ENCODE results near the gene CDC42EP1. TPM values are rescaled to one million over a fixed set of nuclear protein-coding genes. Genes with fewer than 3 reads are reported as not detected.

CDC42EP1 gene
- total and polyA plus RNA-seq, 2 donors (not counting 1 experiment from before 2014, with no cell fraction given) = 0.22 TPM; not detected in 1

GRCh38 chr22:37569921-37570660 lies 9.8 kb downstream of the CDC42EP1 start:
- Mint-ChIP-seq H3K9me3 (ENCODE audit: insufficient read depth) (no peaks in the 10 kb centered on the region), H3K4me3 (no peak overlapping the region), H3K27me3 (peaks cover 19% of the 10 kb centered on the region), H3K4me1 (peaks cover 19% of the 10 kb centered on the region), H3K27ac (no peak overlapping the region)
- ChIA-PET POLR2A (no interaction called here), CTCF (interaction anchor here (0.9 to 7.0 kb wide), 5 partner anchors 8 to 253 kb away, joined by 3 to 278 read pairs (median 3); no protein-coding TSS in a partner anchor)
- no peak for ATAC-seq (ENCODE audit: low read depth)
- peaks cover 0 to 6% (median 0%) of the 10 kb centered on the region in 3 donors for H3K9me3 ChIP-seq (ENCODE audit: control extremely low read depth in 1 of 3, control insufficient read depth in 2 of 3, insufficient read depth in 1 of 3, low read length in 2 of 3)
- H3K27ac ChIP-seq (ENCODE audit: low read length in 2 of 2) = no peak overlapping the region
- no peaks in the 10 kb centered on the region for H3K27me3 ChIP-seq (replicated peaks in 1 of 4; ENCODE audit: control extremely low read depth in 1 of 4, control insufficient read depth in 3 of 4, insufficient read depth in 4 of 4, low read length in 3 of 4)
- no peak overlapping the region for H3K9ac ChIP-seq (ENCODE audit: low read length)
- DNase-seq = no peak
- H3K4me2 ChIP-seq (replicated peaks; ENCODE audit: low read depth, low read length, poor library complexity, severe bottlenecking) = no peak overlapping the region
- no peak overlapping the region for H3K4me3 ChIP-seq (ENCODE audit: control extremely low read depth in 1 of 5, extremely low read depth in 1 of 5, insufficient read depth in 1 of 5, low read depth in 2 of 5, low read length in 4 of 5)
- no peaks in the 10 kb centered on the region for H4K20me1 ChIP-seq (ENCODE audit: control insufficient read depth, insufficient read depth, low read length, poor library complexity, severe bottlenecking)
- H3K4me1 ChIP-seq (ENCODE audit: control insufficient read depth in 2 of 2, insufficient read depth in 2 of 2, low read length in 2 of 2) = peaks cover 21 to 26% of the 10 kb centered on the region in 2 donors
- H3K79me2 ChIP-seq (ENCODE audit: control insufficient read depth, insufficient read depth, low read length) = no peaks in the 10 kb centered on the region
- intact Hi-C loops (cut with micrococcal nuclease) = no loop called here
- no peak overlapping the region for H2AFZ ChIP-seq (ENCODE audit: insufficient read depth, low read depth, low read length, poor library complexity, severe bottlenecking)
- 100% methylated on average over 7 of the region's 9 CpGs for WGBS (ENCODE audit: insufficient coverage)
- H3K36me3 ChIP-seq (replicated peaks in 1 of 2; ENCODE audit: control extremely low read depth in 1 of 2, control insufficient read depth in 1 of 2, extremely low read depth in 1 of 2, insufficient read depth in 2 of 2, low read length in 1 of 2) = no peaks in the 10 kb centered on the region
- TF ChIP-seq EZH2 (IDR thresholded peaks at IDR 0.05; ENCODE audit: borderline replicate concordance, insufficient read depth, low read depth, low read length, poor library complexity, severe bottlenecking) = no peak

GRCh38 chr22:37570661-37570976 lies 10.3 kb downstream of the CDC42EP1 start:
- Histone ChIP-seq H3K79me2 (ENCODE audit: control insufficient read depth, insufficient read depth, low read length) (no peaks in the 10 kb centered on the region), H3K4me3 (ENCODE audit: control extremely low read depth in 1 of 5, extremely low read depth in 1 of 5, insufficient read depth in 1 of 5, low read depth in 2 of 5, low read length in 4 of 5) (no peak overlapping the region), H2AFZ (ENCODE audit: insufficient read depth, low read depth, low read length, poor library complexity, severe bottlenecking) (no peak overlapping the region), H3K36me3 (replicated peaks in 1 of 2; ENCODE audit: control extremely low read depth in 1 of 2, control insufficient read depth in 1 of 2, extremely low read depth in 1 of 2, insufficient read depth in 2 of 2, low read length in 1 of 2) (no peaks in the 10 kb centered on the region), H3K9me3 (ENCODE audit: control extremely low read depth in 1 of 3, control insufficient read depth in 2 of 3, insufficient read depth in 1 of 3, low read length in 2 of 3) (peaks cover 0 to 6% (median 0%) of the 10 kb centered on the region in 3 donors), H3K4me2 (replicated peaks; ENCODE audit: low read depth, low read length, poor library complexity, severe bottlenecking) (no peak overlapping the region), H3K4me1 (ENCODE audit: control insufficient read depth in 2 of 2, insufficient read depth in 2 of 2, low read length in 2 of 2) (peaks cover 19 to 22% of the 10 kb centered on the region in 2 donors), H3K9ac (ENCODE audit: low read length) (no peak overlapping the region), H3K27ac (ENCODE audit: low read length in 2 of 2) (no peak overlapping the region), H4K20me1 (ENCODE audit: control insufficient read depth, insufficient read depth, low read length, poor library complexity, severe bottlenecking) (no peaks in the 10 kb centered on the region), H3K27me3 (replicated peaks in 1 of 4; ENCODE audit: control extremely low read depth in 1 of 4, control insufficient read depth in 3 of 4, insufficient read depth in 4 of 4, low read length in 3 of 4) (no peaks in the 10 kb centered on the region)
- no peak overlapping the region for H3K27ac Mint-ChIP-seq
- H3K4me1 Mint-ChIP-seq = peaks cover 16% of the 10 kb centered on the region
- DNase-seq = no peak
- ATAC-seq (ENCODE audit: low read depth) = no peak
- H3K9me3 Mint-ChIP-seq (ENCODE audit: insufficient read depth) = no peaks in the 10 kb centered on the region
- ChIA-PET CTCF (interaction anchor here (0.9 to 7.0 kb wide), 5 partner anchors 9 to 253 kb away, joined by 3 to 278 read pairs (median 3); no protein-coding TSS in a partner anchor), POLR2A (no interaction called here)
- no peak overlapping the region for H3K4me3 Mint-ChIP-seq
- peaks cover 19% of the 10 kb centered on the region for H3K27me3 Mint-ChIP-seq
- intact Hi-C loops (cut with micrococcal nuclease) = no loop called here
- TF ChIP-seq EZH2 (IDR thresholded peaks at IDR 0.05; ENCODE audit: borderline replicate concordance, insufficient read depth, low read depth, low read length, poor library complexity, severe bottlenecking) = no peak
- no peak for TF ChIP-seq CTCF (IDR thresholded peaks at IDR 0.05)
- WGBS (ENCODE audit: insufficient coverage) = 94% methylated on average over 3 of the region's 4 CpGs
